Measurements from ENCODE around the gene BICRA.
A peak's percentile ranks its signal among the peaks of the same experiment; 100 is the strongest.

Gene BICRA

DNA sequence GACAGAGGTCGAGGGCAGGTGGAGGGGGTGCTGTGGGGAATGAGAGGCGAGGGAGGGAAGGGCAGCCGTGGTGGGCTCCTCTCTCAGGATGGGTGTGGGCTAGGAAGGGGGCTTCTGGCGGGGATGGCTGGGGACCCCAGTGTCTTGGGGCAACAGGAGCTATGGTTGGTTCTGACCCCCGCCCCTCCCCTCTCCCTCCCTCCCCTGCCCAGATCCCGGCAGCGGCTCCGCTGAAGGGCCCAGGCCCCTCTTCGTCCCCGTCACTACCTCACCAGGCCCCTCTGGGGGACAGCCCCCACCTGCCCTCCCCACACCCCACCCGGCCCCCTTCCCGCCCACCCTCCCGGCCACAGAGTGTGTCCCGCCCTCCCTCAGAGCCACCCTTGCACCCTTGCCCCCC is 85.0 kb downstream of the BICRA start:
- DNase-seq (ENCODE audit: low read depth in 2 of 2), result no peak

DNA sequence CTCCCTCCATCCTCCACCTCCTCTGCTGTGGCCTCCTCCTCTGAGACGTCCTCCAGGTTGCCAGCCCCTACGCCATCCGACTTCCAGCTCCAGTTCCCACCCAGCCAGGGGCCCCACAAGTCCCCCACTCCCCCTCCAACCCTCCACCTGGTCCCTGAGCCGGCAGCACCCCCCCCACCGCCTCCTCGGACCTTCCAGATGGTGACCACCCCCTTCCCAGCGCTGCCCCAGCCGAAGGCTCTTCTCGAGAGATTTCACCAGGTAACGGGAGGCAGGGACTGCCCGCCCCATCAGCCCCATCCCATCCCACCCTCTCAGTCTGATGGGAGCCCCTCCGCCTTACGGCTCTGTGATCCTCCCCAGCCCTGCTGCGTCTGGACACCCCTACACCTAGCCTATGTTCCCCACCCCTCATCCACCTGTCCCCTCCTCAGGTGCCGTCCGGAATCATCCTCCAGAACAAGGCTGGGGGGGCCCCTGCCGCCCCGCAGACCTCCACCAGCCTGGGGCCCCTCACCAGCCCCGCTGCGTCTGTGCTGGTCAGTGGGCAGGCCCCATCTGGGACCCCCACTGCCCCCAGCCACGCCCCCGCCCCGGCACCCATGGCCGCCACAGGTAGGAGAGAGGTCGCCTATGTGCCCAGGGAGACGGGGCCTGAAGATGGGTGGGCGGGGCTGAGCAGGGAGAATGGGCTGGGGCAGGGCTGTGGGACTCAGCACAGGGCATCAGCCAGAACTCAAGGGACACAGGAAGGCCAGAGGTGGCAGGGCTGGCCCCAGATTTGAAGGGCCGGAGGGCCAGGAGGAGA is 85.7 kb downstream of the BICRA start:
- DNase-seq (ENCODE audit: low read depth in 2 of 2), result no peak

DNA sequence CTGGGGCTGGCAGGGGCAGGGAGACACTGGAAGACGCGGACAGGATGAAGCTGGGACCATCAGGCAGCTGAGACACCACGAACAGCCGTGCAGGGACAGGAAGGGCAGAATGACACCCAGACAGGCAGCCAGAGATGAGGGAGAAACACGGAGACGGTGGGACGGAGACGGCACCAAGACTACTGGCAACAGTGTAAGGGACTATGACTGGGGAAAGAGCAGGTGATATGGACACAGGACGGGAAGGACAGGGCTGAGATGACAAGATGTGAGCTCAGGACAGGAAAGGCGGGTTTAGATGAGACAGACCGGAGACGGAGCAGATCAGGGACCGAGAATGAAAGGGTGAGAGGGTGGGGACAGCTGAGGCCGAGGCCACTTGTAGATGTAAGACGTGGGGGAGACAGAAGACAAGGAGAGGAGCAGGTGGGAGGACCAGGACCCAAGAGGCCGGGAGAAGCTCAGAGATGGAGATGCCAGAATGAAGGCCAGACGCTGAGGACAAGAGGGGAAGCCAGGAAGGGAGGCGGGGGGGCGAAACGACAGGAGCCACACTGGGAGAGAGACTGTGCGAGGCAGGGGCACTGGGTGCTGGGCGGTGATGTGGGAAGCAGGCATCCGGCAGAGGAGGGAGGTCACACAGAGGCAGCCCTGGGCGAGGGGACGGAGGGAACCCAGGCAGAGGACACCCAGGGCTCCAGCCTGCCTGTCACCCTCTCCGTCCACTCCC is 86.8 kb downstream of the BICRA start:
- no peak for DNase-seq (ENCODE audit: low read depth in 2 of 2)

DNA sequence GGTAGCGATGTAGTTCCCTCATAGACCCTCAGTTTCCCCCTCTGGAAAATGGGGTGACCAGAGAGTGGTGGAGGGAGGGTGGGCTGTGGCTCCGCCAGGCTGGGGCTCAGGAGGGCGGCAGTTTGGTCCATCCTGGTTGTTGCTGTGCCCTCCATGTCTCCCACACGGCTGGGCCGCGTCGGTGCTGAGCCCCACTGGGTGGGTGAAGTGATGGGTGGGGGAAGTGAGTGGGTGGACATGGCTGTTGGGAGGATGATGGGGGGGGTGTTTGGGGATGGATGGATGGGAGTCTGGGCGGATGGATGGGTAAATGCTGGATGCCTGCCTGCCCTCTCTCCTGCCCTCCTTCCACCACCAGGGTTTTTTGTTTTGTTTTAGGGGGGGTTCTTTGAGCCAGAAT is 87.7 kb downstream of the BICRA start:
- DNase-seq (ENCODE audit: low read depth in 2 of 2), result no peak

DNA sequence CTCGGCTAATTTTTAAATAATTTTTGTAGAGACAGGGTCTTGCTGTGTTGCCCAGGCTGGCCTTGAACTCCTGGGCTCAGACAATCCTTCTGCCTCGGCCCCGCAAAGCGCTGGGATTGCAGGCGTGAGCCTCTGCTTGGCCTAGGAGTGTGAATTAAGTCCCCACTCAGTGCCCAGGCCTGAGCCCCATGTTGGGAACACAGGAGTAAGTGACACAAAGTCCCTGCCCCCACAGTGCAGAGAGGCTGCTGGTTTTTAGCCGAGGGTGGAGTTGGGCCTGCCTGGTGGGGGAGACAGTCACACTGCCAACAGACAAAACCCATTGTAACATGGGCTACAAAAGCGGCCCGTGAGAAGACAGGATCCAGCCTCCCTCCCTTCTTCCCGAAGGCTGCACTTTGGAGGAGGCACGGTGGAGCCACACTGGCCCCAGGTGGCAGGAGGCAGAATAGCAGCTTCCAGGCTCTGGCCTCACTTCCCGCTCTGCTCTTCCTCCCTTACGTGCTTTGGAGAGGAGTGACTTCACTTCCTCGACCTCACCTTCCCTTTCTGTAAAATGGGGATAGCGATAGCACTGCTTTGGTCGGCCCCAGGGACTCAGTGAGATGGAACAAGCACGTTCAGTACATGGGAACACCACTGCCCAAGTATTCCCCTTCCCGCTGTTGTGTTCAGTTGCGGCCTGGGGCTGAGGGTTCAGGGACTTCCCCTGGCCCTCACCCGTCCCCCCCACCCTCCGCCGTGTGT is 89.1 kb downstream of the BICRA start:
- DNase-seq (ENCODE audit: low read depth in 2 of 2), result peak in 1 of 2 donors; percentile 27

DNA sequence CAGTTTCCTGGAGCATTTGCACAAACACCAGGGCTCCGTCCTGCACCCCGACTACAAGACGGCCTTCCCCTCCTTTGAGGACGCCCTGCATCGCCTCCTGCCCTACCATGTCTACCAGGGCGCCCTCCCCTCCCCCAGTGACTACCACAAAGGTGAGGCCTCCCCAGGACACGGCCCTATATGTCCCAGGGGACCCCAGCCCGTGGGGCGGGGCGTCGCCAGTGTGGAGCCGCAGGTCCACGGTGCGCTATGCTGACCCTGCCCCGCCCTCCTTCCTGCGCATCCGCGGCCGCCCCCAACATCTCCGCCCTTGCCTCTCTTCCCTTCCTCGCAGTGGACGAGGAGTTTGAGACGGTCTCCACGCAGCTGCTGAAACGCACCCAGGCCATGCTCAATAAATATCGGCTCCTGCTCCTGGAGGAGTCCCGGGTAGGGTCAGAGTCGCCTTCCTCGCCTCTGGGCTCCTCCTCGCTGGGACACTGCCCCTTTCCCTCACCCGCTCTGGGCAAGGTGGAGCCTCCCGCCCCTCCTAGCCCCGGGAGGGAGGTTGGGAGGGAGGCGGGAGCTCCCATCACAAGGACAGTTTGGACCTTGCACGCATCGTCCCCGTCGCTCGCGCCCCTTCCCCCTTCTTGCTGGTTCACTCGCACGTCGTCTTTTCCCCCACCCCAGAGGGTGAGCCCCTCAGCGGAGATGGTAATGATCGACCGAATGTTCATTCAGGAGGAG is 89.9 kb downstream of the BICRA start:
- no peak for DNase-seq (ENCODE audit: low read depth in 2 of 2)

DNA sequence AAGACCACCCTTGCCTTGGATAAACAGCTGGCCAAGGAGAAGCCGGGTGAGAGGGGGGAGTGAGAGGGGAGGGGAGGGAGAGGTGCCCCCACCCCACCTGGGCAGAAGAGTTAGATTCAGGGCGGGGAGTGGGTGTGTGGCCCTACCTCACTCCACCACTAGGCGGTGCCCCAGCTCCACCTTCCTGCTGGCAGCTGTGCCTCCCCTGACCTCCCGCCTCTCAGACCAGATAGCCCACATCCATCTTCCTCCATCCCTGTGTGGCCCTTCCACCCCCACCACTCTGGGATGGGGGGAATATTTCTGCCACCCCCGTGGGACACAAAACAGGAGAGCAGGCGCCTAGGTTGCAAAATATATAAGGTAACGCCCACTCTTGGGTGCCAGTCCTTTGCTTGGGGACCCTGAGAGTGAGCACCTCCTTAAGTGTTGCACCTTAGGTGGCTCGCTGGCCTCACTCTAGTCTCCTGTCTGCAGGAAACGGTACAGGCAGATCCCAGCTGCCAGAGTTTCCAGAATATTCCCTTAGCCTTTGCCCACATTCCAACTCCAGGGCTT is 90.5 kb downstream of the BICRA start:
- DNase-seq (ENCODE audit: low read depth in 2 of 2), result peak in 1 of 2 donors; percentile 35

DNA sequence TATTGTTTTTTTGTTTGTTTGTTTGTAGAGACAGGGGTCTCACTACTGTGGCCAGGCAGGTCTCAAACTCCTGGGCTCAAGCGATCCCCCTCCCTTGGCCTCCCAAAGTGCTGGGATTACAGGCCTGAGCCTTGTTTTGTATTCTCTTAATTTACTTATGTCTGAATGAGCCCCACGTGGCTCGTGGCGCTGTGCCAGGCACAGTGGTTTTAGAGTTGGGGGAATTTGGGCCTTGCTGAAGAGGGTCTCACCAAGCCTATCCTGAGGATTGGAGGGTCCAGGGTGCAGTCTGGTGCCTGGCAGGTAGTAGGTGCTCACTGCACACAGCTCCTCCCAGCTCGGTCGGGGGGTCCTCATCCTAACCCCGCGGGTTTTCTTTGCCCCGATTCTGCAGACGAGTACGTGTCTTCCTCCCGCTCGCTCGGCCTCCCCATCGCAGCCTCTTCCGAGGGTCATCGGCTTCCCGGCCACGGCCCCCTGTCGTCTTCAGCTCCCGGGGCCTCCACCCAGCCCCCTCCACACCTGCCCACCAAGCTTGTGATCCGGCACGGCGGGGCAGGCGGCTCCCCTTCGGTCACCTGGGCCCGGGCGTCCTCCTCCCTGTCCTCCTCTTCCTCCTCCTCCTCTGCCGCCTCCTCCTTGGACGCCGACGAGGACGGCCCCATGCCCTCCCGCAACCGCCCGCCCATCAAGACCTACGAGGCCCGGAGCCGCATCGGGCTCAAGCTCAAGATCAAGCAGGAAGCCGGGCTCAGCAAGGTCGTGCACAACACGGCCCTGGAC is 92.2 kb downstream of the BICRA start:
- DNase-seq (ENCODE audit: low read depth in 2 of 2), result no peak

DNA sequence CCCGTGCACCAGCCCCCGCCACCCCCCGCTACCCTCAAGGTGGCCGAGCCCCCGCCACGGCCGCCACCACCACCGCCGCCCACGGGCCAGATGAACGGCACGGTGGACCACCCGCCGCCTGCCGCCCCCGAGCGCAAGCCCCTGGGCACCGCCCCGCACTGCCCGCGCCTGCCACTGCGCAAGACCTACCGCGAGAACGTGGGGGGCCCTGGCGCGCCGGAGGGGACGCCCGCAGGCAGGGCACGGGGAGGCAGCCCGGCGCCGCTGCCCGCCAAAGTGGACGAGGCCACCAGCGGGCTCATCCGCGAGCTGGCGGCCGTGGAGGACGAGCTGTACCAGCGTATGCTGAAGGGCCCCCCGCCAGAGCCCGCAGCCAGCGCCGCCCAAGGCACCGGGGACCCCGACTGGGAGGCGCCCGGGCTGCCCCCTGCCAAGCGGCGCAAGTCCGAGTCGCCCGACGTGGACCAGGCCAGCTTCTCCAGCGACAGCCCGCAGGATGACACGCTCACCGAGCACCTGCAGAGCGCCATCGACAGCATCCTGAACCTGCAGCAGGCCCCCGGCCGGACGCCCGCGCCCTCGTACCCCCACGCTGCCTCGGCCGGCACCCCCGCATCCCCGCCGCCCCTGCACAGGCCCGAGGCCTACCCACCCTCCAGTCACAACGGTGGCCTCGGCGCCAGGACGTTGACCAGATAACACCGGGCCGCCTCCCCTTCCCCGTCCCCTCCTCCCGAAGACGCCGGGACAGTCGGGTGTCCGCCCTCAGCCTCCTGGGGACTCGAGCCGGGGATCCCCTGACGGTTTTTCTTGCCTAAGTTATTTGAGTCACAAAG is 93.0 kb downstream of the BICRA start:
- DNase-seq (ENCODE audit: low read depth in 2 of 2), result no peak

DNA sequence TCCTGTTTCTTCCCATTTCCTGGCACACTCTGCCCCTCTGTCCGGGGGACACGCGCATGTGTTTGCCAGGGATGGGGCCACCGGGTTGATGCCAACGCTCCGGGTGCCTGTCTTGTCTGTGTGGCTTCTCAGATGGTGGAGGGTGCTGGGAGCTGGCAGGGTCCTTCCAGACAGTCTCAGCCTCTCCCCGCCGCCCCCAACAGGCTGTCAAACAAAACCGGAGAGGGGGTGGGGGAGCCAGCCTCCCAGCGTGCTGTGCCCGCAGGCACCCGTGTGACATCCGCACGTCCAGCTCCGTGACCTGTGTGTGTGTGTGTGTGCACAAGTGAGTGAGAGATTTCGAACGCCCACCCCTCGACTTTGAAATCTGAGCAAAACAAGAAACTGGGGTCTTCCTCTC is 93.7 kb downstream of the BICRA start:
- no peak for DNase-seq (ENCODE audit: low read depth in 2 of 2)

DNA sequence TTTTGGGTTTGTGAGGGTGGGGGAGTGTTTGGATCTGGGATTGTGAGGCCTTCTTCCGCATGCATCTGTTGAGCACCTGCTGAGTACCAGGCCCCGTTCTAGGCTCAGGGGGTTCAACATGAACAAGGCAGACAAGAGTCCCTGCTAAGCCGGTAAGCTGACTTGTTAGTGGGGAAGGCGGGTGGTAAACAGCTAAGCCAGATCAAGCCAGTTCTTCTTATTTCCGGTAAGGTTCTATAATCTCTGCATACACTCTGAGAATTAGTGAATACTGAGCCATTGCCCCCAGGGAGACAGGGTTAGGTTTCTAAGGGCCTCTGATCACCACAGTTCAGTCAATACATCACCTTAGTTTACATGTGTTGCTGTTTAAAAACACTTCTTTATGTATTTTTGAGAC is 94.4 kb downstream of the BICRA start:
- no peak for DNase-seq (ENCODE audit: low read depth in 2 of 2)

DNA sequence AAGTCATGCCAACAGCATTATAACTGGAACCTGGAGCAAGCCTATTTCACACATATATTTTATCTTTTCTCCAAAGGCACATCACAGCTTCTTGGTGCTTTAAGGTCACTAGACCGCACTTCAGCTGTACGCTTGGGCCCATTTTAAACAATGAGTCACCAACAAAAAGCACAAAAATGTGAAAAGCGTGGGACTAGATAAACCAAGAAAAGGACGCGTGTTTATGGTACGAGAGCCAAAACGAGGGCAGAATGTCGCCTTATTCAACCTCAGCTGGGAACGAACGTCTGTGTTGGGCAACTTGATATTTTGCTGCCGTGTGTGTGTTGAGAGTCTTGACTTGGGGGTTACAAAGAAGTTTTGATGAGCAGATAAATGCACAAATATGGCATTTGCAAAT is 95.1 kb downstream of the BICRA start:
- DNase-seq (ENCODE audit: low read depth in 2 of 2), result no peak

DNA sequence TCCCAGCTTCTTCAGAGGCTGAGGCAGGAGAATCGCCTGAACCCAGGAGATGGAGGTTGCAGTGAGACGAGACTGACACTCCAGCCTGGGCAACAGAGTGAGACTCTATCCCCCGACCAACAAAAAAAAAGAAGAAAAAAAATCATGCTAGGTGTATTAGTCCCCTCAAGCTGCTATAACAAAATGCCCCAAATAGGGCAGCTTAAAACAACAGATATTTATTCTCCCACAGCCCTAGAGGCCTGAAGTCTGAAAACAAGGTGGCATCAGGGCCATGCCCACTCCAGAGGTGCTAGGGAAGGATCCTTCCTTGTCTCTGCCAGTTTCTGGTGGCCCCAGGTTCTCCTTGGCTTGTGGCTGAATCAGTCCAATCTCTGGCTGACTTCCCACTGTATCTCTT is 95.7 kb downstream of the BICRA start:
- no peak for DNase-seq (ENCODE audit: low read depth in 2 of 2)

DNA sequence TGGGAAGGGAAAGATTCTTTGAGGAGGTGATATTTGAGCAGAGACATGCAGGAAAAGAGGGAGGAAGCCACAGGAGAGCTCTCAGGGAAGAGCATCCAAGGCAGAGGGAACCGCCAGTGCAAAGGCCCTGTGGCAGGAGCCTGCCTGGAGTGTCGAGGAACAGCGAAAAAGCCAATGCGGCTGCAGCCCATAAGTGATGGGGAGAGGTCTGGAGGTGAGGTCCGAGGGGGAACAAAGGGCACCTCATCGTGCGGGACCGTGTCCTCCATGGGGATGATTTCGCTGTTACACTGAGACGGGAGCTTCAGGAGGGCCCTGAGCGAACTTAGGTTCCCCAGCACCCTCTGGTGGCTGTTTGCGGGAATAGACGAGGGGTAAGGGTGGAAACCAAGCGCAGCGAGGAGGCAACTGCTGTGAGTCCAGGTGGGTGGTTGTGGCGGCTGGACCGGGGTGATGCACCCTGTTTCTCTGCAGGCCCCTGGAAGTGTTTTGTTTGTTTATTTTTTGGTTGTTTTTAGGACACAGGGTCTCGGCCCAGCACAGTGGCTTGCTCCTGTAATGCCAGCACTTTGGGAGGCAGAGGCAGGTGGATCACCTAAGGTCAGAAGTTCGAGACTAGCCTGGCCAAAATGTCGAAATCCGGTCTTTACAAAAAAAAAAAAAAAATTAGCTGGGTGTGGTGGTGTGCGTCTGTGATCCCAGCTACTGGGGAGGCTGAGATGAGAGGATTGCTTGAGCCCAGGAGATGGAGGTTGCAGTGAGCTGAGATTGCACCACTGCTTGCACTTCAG is 98.4 kb downstream of the BICRA start:
- peak; percentile 35 to 58 for DNase-seq (ENCODE audit: low read depth in 2 of 2)

DNA sequence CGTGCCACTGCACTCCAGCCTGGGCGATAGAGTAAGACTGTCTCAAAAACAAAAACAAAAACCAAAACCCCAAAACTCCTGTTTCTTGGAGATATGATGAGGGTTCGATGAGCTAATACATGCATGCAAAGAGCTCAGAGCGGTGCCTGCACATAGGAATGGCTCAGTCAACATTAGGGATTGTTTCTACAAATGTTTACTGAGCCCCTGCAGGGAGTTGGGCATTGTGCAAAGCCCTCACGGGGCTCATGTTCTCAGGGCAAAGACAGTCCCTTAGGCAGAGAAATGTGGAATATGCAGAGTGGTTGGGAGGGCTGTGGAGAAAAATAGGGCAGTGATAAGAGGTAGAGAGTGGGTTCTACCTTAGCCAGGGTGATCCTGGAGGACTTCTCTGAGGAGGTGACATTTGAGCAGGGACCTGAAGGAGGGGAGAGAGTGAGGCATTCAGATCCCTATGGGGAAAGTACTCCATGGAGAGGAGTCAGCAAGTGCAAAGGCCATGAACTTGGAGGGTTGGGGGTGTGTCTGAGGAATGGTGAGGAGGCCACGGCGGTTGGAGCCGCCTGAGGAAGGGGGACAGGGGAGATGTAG is 102.8 kb downstream of the BICRA start:
- no peak for DNase-seq (ENCODE audit: low read depth in 2 of 2)

DNA sequence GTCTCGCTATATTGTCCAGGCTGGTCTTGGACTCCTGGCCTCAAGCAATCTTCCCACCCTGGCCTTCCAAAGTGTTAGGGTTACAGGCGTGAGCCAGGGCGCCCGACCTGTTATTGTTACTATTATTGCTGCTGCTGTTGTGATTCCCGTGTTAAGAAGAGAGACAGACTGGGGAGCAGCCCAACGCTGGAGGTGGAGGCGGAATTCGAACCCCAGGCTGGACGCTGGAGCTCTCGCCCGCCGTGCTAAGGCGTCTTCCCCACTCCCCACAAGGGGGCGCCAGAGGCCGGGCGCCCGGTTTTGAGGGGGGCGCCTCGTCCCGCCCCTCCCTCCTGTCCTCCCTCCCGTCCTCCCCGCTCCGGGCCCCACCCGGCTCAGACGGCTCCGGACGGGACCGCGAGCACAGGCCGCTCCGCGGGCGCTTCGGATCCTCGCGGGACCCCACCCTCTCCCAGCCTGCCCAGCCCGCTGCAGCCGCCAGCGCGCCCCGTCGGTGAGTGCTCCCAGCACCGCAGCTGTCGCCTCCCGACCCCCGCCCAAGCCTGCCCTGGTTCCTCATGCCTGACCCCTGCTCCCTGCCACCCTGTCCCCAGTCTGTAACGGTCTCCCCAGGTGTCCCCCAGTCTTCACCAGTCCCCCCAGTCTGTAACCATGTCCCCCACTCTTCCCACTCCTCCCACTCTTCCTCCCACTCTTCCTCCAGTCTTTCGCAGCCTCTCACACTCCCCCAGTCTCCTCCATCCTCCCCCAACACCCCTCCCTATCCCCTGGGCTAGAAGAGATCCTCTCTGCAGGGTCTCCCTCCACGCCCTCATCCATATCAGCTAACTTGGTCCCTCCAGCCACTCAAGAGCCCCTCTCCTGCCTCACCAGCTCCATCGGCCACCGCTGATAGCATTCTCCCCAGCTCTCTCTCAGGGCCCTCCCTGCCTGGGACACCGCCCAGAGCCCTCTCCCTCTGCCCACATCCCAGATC is 104.4 kb downstream of the BICRA start, which contains the start of gene EHD2:
TSS of gene EHD2 (plus strand) at position 377 of the 976 bp plus-strand sequence. CDS start 3,191 bp downstream, outside the sequence.
- DNase-seq (ENCODE audit: low read depth in 2 of 2), result peak in 1 of 2 donors; percentile 33

DNA sequence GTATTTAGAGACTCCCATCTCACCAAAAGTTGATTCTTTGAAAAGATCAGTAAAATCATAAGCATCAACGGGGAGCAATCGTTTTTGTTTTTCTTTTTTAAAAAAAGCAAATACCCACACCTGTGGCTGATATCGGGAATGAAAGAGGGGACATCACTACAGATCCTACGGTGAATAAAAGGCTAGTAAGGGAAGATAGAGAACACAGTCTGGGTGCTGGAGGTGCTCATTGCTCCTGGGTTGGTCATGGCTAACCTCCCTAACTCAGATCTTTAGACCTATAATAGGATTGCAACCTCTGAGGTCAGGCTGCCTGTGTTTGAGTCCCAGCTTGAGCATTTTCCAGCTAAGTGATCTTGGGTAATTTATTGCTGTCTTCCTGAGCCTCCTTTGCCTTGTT is 105.4 kb downstream of the BICRA start:
- no peak for DNase-seq (ENCODE audit: low read depth in 2 of 2)
